HepG2 (cell line): ENCODE results near the gene AHSP. TPM values are rescaled to one million over a fixed set of nuclear protein-coding genes. Genes with fewer than 3 reads are reported as not detected.

Experiments
- ELF3 ChIP-seq: IDR thresholded peaks from 2 replicates; pipeline ENCODE4 v1.6.1; 2016; ENCODE audit warnings: missing genetic modification reagents, missing compliant biosample characterization
- GPN1 ChIP-seq: sonication (generic); formaldehyde crosslinking; IDR thresholded peaks from 2 replicates; pipeline ENCODE4 v1.5.1; 2020; ENCODE audit warnings: missing genetic modification reagents, borderline replicate concordance
- JUND ChIP-seq: sonication (generic); formaldehyde crosslinking; IDR thresholded peaks from 2 replicates; pipeline ENCODE4 v1.8.0; 2022; ENCODE audit warnings: mild to moderate bottlenecking, missing genetic modification reagents
- KLF15 ChIP-seq: sonication (generic); formaldehyde crosslinking; IDR thresholded peaks from 2 replicates; pipeline ENCODE4 v1.8.1; 2023; ENCODE audit warnings: borderline replicate concordance, mild to moderate bottlenecking, inconsistent platforms, missing genetic modification reagents, mixed read lengths
- MED13 ChIP-seq: sonication (generic); formaldehyde crosslinking; IDR thresholded peaks from 2 replicates; pipeline ENCODE4 v1.5.0; 2020; ENCODE audit warnings: missing genetic modification reagents
- MEIS2 ChIP-seq: sonication (generic); formaldehyde crosslinking; IDR thresholded peaks from 2 replicates; pipeline ENCODE4 v1.9.0; 2021; ENCODE audit warnings: mild to moderate bottlenecking, missing genetic modification reagents
- PHF8 ChIP-seq: sonication (generic); formaldehyde crosslinking; IDR thresholded peaks from 2 replicates; pipeline ENCODE4 v1.5.0; 2020; ENCODE audit warnings: missing genetic modification reagents
- RAD51 ChIP-seq: fragments of 450-650 bp; IDR thresholded peaks from 2 replicates; pipeline ENCODE4 v1.6.1; 2016; ENCODE audit warnings: borderline replicate concordance
- RBAK ChIP-seq: sonication (generic); formaldehyde crosslinking; IDR thresholded peaks from 2 replicates; pipeline ENCODE4 v1.5.1; 2020; ENCODE audit warnings: mild to moderate bottlenecking, missing genetic modification reagents
- SOX13 ChIP-seq, 3 experiments: fragments of 450-650 bp in 1 of 3; sonication (generic) in 1 of 3; formaldehyde crosslinking in 1 of 3; IDR thresholded peaks in 2 of 3; conservative IDR thresholded peaks in 1 of 3; 2 replicates each; pipeline versions ENCODE4 v1.5.0 to v1.6.1; 2016 to 2020; ENCODE audit warnings: antibody characterized with exemption in 1 of 3, mild to moderate bottlenecking in 1 of 3, missing compliant biosample characterization in 1 of 3, missing genetic modification reagents in 1 of 3, moderate library complexity in 1 of 3
- TCF7L2 ChIP-seq: IDR thresholded peaks from 2 replicates; pipeline ENCODE4 v1.6.1; 2011; ENCODE audit warnings: mild to moderate bottlenecking, low read depth, low read length, moderate library complexity
- ZNF333 ChIP-seq: sonication (generic); formaldehyde crosslinking; IDR thresholded peaks from 2 replicates; pipeline ENCODE4 v1.4.0; 2020; ENCODE audit warnings: mild to moderate bottlenecking, missing genetic modification reagents, borderline replicate concordance
- ZNF350 ChIP-seq: sonication (generic); formaldehyde crosslinking; IDR thresholded peaks from 2 replicates; pipeline ENCODE4 v1.4.0; 2020; ENCODE audit warnings: mild to moderate bottlenecking, low read depth, missing genetic modification reagents, borderline replicate concordance
- ZNF605 ChIP-seq: sonication (generic); formaldehyde crosslinking; IDR thresholded peaks from 2 replicates; pipeline ENCODE4 v1.8.0; 2022; ENCODE audit warnings: mild to moderate bottlenecking, missing genetic modification reagents
- ZNF615 ChIP-seq: sonication (generic); formaldehyde crosslinking; IDR thresholded peaks from 2 replicates; pipeline ENCODE4 v1.5.0; 2020; ENCODE audit warnings: mild to moderate bottlenecking, missing genetic modification reagents, borderline replicate concordance
- polyA plus RNA-seq, 8 experiments: library from polyadenylated mRNA; depleted of rRNA in 3 of 8; stranded (reverse) in 7 of 8; unstranded in 1 of 8; fragments of >200 nt; fragmentation: Illumina TruSeq in 4 of 8; extraction: Trizol in 4 of 8; gene quantifications; 2 replicates each; pipeline versions ENCODE4 v1.2.1 to v1.2.3, GENCODE V29; 2011 to 2016; ENCODE audit warnings: low read depth in 4 of 8, missing spikeins in 1 of 8, mixed read lengths in 1 of 8; ENCODE audit not compliant: insufficient read depth in 1 of 8
- total RNA-seq, 5 experiments: library from RNA; depleted of rRNA; stranded (reverse); fragments of >200 nt; fragmentation: Illumina TruSeq; extraction: Trizol; gene quantifications; 2 replicates each; pipeline ENCODE4 v1.2.3, GENCODE V29; 2016; ENCODE audit warnings: low read depth in 1 of 5
- TF ChIP-seq, protein P1 (sequence below): sonication (generic); formaldehyde crosslinking; IDR thresholded peaks from 2 replicates; pipeline ENCODE4 v1.5.1; 2020; ENCODE audit warnings: mild to moderate bottlenecking, missing genetic modification reagents, borderline replicate concordance
- TF ChIP-seq, protein P2 (sequence below): IDR thresholded peaks from 2 replicates; pipeline ENCODE4 v1.6.1; 2016; ENCODE audit warnings: low read depth, missing genetic modification reagents, missing compliant biosample characterization
- TF ChIP-seq, protein P3 (sequence below): IDR thresholded peaks from 2 replicates; pipeline ENCODE4 v1.6.1; 2012; ENCODE audit warnings: low read depth, low read length, improper control_type of control experiment
- TF ChIP-seq, protein P4 (sequence below): sonication (generic); formaldehyde crosslinking; IDR thresholded peaks from 2 replicates; pipeline ENCODE4 v1.8.0; 2022; ENCODE audit warnings: mild to moderate bottlenecking, missing genetic modification reagents, moderate library complexity

AHSP gene
- total and polyA plus RNA-seq, 2 of the 13 experiments (the other 11 are each of a cell fraction or from before 2014, with no cell fraction given) = not detected

DNA sequence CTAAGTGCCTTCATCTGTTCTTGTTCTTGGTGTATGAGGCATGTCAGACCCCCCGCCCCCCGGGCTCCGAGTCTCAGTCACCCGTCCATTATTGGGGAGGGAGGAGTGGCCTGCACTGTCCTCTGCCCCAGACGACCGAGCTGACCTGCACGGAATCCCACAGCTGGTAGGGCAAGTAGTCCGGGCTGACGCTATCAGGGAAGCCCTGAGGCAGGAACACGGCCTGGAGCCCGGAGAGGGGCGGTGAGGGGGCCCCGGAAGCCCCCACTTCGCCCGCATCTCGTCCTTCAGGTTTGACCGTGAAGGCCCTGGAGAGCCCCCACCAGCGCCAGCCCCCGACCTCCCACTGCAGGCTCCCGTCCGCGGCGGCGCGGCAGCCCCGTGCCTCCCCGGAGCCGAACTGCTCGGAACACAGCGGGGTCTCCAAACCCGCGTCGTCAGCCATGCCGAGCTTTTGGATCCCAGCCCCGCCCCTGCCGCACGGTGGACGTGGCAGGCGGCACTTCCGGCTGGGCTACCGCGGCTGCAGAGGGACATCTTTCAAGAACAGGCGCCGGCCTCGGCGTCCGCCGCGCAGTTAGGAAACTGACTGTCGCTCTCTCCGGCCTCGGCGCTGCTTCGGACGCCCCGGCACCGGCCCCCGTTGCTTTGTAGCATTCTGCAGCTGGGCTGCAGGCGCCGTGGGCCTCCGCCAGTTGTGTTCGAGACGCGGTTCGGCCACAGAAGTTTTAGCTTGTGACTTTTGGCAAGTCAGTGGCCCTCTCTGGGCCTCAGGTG lies 19.6 kb upstream of the AHSP start, which contains the start of gene RUSF1 (continued):
- peak; percentile 32; the same call in 1 of the 2 replicates for TF ChIP-seq KLF15 (CRISPR knock-in tag)
- TF ChIP-seq ZNF350 (CRISPR knock-in tag) = peak; percentile 96
- TF ChIP-seq SOX13 (IDR thresholded peaks at IDR 0.05) = peak; percentile 37; the same call in 1 of the 2 replicates
- TF ChIP-seq SOX13 (CRISPR knock-in tag; conservative IDR thresholded peaks at IDR 0.05 in 1 of 2, IDR thresholded peaks at IDR 0.05 in 1 of 2) = peak in 1 of 2 experiments; percentile 66; a peak in 3 of 4 replicates
- peak; percentile 93; the same call in 1 of the 2 replicates for TF ChIP-seq ELF3
- no peak for TF ChIP-seq TCF7L2
- TF ChIP-seq, protein P1, sequence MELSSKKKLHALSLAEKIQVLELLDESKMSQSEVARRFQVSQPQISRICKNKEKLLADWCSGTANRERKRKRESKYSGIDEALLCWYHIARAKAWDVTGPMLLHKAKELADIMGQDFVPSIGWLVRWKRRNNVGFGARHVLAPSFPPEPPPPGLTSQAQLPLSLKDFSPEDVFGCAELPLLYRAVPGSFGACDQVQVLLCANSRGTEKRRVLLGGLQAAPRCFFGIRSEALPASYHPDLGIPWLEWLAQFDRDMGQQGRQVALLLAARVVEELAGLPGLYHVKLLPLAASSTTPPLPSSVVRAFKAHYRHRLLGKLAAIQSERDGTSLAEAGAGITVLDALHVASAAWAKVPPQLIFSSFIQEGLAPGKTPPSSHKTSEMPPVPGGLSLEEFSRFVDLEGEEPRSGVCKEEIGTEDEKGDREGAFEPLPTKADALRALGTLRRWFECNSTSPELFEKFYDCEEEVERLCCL = no peak
- no peak for TF ChIP-seq RAD51
- TF ChIP-seq, protein P2, sequence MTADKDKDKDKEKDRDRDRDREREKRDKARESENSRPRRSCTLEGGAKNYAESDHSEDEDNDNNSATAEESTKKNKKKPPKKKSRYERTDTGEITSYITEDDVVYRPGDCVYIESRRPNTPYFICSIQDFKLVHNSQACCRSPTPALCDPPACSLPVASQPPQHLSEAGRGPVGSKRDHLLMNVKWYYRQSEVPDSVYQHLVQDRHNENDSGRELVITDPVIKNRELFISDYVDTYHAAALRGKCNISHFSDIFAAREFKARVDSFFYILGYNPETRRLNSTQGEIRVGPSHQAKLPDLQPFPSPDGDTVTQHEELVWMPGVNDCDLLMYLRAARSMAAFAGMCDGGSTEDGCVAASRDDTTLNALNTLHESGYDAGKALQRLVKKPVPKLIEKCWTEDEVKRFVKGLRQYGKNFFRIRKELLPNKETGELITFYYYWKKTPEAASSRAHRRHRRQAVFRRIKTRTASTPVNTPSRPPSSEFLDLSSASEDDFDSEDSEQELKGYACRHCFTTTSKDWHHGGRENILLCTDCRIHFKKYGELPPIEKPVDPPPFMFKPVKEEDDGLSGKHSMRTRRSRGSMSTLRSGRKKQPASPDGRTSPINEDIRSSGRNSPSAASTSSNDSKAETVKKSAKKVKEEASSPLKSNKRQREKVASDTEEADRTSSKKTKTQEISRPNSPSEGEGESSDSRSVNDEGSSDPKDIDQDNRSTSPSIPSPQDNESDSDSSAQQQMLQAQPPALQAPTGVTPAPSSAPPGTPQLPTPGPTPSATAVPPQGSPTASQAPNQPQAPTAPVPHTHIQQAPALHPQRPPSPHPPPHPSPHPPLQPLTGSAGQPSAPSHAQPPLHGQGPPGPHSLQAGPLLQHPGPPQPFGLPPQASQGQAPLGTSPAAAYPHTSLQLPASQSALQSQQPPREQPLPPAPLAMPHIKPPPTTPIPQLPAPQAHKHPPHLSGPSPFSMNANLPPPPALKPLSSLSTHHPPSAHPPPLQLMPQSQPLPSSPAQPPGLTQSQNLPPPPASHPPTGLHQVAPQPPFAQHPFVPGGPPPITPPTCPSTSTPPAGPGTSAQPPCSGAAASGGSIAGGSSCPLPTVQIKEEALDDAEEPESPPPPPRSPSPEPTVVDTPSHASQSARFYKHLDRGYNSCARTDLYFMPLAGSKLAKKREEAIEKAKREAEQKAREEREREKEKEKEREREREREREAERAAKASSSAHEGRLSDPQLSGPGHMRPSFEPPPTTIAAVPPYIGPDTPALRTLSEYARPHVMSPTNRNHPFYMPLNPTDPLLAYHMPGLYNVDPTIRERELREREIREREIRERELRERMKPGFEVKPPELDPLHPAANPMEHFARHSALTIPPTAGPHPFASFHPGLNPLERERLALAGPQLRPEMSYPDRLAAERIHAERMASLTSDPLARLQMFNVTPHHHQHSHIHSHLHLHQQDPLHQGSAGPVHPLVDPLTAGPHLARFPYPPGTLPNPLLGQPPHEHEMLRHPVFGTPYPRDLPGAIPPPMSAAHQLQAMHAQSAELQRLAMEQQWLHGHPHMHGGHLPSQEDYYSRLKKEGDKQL (CRISPR knock-in tag) = 0 out of 2 replicates have a peak, but pooled peaks have one; percentile 37
- TF ChIP-seq, protein P3, sequence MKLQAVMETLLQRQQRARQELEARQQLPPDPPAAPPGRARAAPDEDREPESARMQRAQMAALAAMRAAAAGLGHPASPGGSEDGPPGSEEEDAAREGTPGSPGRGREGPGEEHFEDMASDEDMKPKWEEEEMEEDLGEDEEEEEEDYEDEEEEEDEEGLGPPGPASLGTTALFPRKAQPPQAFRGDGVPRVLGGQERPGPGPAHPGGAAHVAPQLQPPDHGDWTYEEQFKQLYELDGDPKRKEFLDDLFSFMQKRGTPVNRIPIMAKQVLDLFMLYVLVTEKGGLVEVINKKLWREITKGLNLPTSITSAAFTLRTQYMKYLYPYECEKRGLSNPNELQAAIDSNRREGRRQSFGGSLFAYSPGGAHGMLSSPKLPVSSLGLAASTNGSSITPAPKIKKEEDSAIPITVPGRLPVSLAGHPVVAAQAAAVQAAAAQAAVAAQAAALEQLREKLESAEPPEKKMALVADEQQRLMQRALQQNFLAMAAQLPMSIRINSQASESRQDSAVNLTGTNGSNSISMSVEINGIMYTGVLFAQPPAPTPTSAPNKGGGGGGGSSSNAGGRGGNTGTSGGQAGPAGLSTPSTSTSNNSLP = peak; percentile 45; the same call in 1 of the 2 replicates
- no peak for TF ChIP-seq RBAK (CRISPR knock-in tag)
- TF ChIP-seq GPN1 (CRISPR knock-in tag) = peak; percentile 93
- peak; percentile 95 for TF ChIP-seq ZNF605 (CRISPR knock-in tag)
- TF ChIP-seq ZNF615 (CRISPR knock-in tag) = peak; percentile 87; the same call in 1 of the 2 replicates
- TF ChIP-seq MED13 = 0 out of 2 replicates have a peak, but pooled peaks have one; percentile 69
- peak; percentile 89; the same call in 1 of the 2 replicates for TF ChIP-seq ZNF333 (CRISPR knock-in tag)
- peak; percentile 95 for TF ChIP-seq MEIS2 (CRISPR knock-in tag)
- peak; percentile 23; the same call in 1 of the 2 replicates for TF ChIP-seq JUND (CRISPR knock-in tag)
- TF ChIP-seq, protein P4, sequence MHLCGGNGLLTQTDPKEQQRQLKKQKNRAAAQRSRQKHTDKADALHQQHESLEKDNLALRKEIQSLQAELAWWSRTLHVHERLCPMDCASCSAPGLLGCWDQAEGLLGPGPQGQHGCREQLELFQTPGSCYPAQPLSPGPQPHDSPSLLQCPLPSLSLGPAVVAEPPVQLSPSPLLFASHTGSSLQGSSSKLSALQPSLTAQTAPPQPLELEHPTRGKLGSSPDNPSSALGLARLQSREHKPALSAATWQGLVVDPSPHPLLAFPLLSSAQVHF (CRISPR knock-in tag) = peak; percentile 88; the same call in 1 of the 2 replicates
- peak; percentile 99 for TF ChIP-seq PHF8 (CRISPR knock-in tag)
